BE2C (cell line): ENCODE measurements around the gene IPO13.

Source experiments
- DNase-seq: peaks from one replicate; pipeline ENCODE4 v3.0.0-alpha.2; 2020
- H3K27me3 ChIP-seq: fragments of 250-450 bp; sonication (Bioruptor Pico); 2 replicates; pipeline ENCODE4 v1.5.1; 2020; ENCODE audit warnings: mild to moderate bottlenecking
- H3K36me3 ChIP-seq: fragments of 250-450 bp; sonication (Bioruptor Pico); 2 replicates; pipeline ENCODE4 v1.5.1; 2020; ENCODE audit warnings: mild to moderate bottlenecking
- H3K4me1 ChIP-seq: fragments of 250-450 bp; sonication (Bioruptor Pico); 2 replicates; pipeline ENCODE4 v1.5.1; 2020
- H3K4me3 ChIP-seq: 2 replicates; pipeline ENCODE4 v1.5.1; 2011; ENCODE audit warnings: low read depth, low read length
- H3K9me3 ChIP-seq: fragments of 250-450 bp; sonication (Bioruptor Pico); 2 replicates; pipeline ENCODE4 v1.5.1; 2020
- CTCF ChIP-seq: IDR thresholded peaks from 2 replicates; pipeline ENCODE4 v1.5.1; 2012; ENCODE audit warnings: mild to moderate bottlenecking, low read depth, low read length

Gene IPO13

GRCh38 chr1:43995984-43996732 is 49.4 kb downstream of the IPO13 start:
- Histone ChIP-seq H3K4me3 (no peak overlapping the region), H3K27me3 (no peaks in the 10 kb centered on the region), H3K36me3 (no peaks in the 10 kb centered on the region), H3K9me3 (no peaks in the 10 kb centered on the region), H3K4me1 (peaks cover 19% of the 10 kb centered on the region)
- DNase-seq: peak; percentile 74
- TF ChIP-seq CTCF: no peak

- no peaks in the 10 kb centered on the region for H3K9me3 ChIP-seq
- peaks cover 19% of the 10 kb centered on the region for H3K4me1 ChIP-seq
- H3K36me3 ChIP-seq: no peaks in the 10 kb centered on the region
- no peak overlapping the region for H3K4me3 ChIP-seq
- no peak for TF ChIP-seq CTCF
- no peak for DNase-seq
- no peaks in the 10 kb centered on the region for H3K27me3 ChIP-seq
These were observed 50.0 kb downstream of the IPO13 start for GRCh38 chr1:43996733-43997115.

- TF ChIP-seq CTCF: no peak
- Histone ChIP-seq H3K27me3 (no peaks in the 10 kb centered on the region), H3K9me3 (no peaks in the 10 kb centered on the region), H3K36me3 (no peaks in the 10 kb centered on the region), H3K4me1 (peaks cover 19% of the 10 kb centered on the region), H3K4me3 (no peak overlapping the region)
- DNase-seq: no peak
These were observed 50.7 kb downstream of the IPO13 start for GRCh38 chr1:43997295-43997999.

GRCh38 chr1:43998000-43998378 is 51.2 kb downstream of the IPO13 start:
- TF ChIP-seq CTCF: no peak
- Histone ChIP-seq H3K36me3 (no peaks in the 10 kb centered on the region), H3K4me3 (no peak overlapping the region), H3K9me3 (no peaks in the 10 kb centered on the region), H3K4me1 (peaks cover 19% of the 10 kb centered on the region), H3K27me3 (no peaks in the 10 kb centered on the region)
- DNase-seq: no peak

- DNase-seq: no peak
- H3K4me1 ChIP-seq: peaks cover 19% of the 10 kb centered on the region
- H3K27me3 ChIP-seq: no peaks in the 10 kb centered on the region
- no peaks in the 10 kb centered on the region for H3K9me3 ChIP-seq
- no peaks in the 10 kb centered on the region for H3K36me3 ChIP-seq
- no peak overlapping the region for H3K4me3 ChIP-seq
- TF ChIP-seq CTCF: no peak
These were observed 52.7 kb downstream of the IPO13 start for GRCh38 chr1:43999455-43999854.

GRCh38 chr1:44000122-44000665 is 53.4 kb downstream of the IPO13 start:
- Histone ChIP-seq H3K4me1 (peaks cover 16% of the 10 kb centered on the region), H3K9me3 (no peaks in the 10 kb centered on the region), H3K27me3 (no peaks in the 10 kb centered on the region), H3K4me3 (no peak overlapping the region), H3K36me3 (no peaks in the 10 kb centered on the region)
- DNase-seq: no peak
- no peak for TF ChIP-seq CTCF
